Inflammatory macrophage treated with lipopolysaccharide for 4 hours (primary cell): Measurements from ENCODE around the gene TMEM43.
"Not testable (repeated sequence)": the region's sequence is repeated elsewhere in the genome, so short reads cannot be mapped to it uniquely, and the experiment has no call there.

Experiments
- DNase-seq: peaks from one replicate; pipeline ENCODE4 v3.0.0-alpha.2; 2020

Gene TMEM43

GRCh38 chr3:14124615-14125192, at the start of gene TMEM43, which contains the start of gene CHCHD4:
TMEM43 (plus strand) TSS chr3:14125052; CDS start chr3:14125194, 142 bp downstream.
CHCHD4 (minus strand) TSS chr3:14124870; CDS start chr3:14124676, 194 bp downstream.
- peak; percentile 100 for DNase-seq

GRCh38 chr3:14075233-14075632, 49.6 kb upstream of the TMEM43 start:
- DNase-seq: not testable (repeated sequence)

GRCh38 chr3:14077310-14077709, 47.5 kb upstream of the TMEM43 start:
- no peak for DNase-seq

GRCh38 chr3:14082108-14082657, 42.7 kb upstream of the TMEM43 start:
- no peak for DNase-seq

GRCh38 chr3:14087461-14087860, 37.4 kb upstream of the TMEM43 start:
- DNase-seq: not testable (repeated sequence)

- not testable (repeated sequence) for DNase-seq
Observed at GRCh38 chr3:14091959-14092358, 32.9 kb upstream of the TMEM43 start.

- DNase-seq: no peak
Observed at GRCh38 chr3:14092464-14092863, 32.4 kb upstream of the TMEM43 start.

- DNase-seq: no peak
Observed at GRCh38 chr3:14093831-14094230, 31.0 kb upstream of the TMEM43 start.

GRCh38 chr3:14096742-14097141, 28.1 kb upstream of the TMEM43 start:
- no peak for DNase-seq

- no peak for DNase-seq
Observed at GRCh38 chr3:14097616-14098391, 27.0 kb upstream of the TMEM43 start.

- DNase-seq: not testable (repeated sequence)
Observed at GRCh38 chr3:14109821-14110220, 15.0 kb upstream of the TMEM43 start.

GRCh38 chr3:14110699-14111098, 14.2 kb upstream of the TMEM43 start:
- no peak for DNase-seq

GRCh38 chr3:14113965-14114635, 10.8 kb upstream of the TMEM43 start:
- DNase-seq: no peak

- DNase-seq: no peak
Observed at GRCh38 chr3:14117468-14118399, 7.1 kb upstream of the TMEM43 start.

- DNase-seq: no peak
Observed at GRCh38 chr3:14118400-14119381, 6.2 kb upstream of the TMEM43 start.

- DNase-seq: no peak
Observed at GRCh38 chr3:14119651-14120050, 5.2 kb upstream of the TMEM43 start.

GRCh38 chr3:14120111-14120920, 4.5 kb upstream of the TMEM43 start:
- no peak for DNase-seq

- DNase-seq: not testable (repeated sequence)
Observed at GRCh38 chr3:14120921-14121448, 3.9 kb upstream of the TMEM43 start.

GRCh38 chr3:14121859-14122258, 3.0 kb upstream of the TMEM43 start:
- no peak for DNase-seq

GRCh38 chr3:14122301-14122700, 2.6 kb upstream of the TMEM43 start:
- DNase-seq: no peak
